NCI-H1417 (cell line): ENCODE results near the gene DAP.

Source experiments
- DNase-seq, 3 experiments: peaks; one replicate each; lab custom pipeline; 2025; lab: John Stamatoyannopoulos, UW

DAP gene

GRCh38 chr5:10760921-10761184, 181 bp downstream of the DAP start:
- no peak for DNase-seq

- peak; percentile 59 to 87 (median 84) for DNase-seq
These were observed 726 bp downstream of the DAP start for GRCh38 chr5:10760096-10760920.

- no peak for DNase-seq
These were observed 1.9 kb downstream of the DAP start for GRCh38 chr5:10759111-10759510.

- DNase-seq, result no peak
These were observed 3.0 kb downstream of the DAP start for GRCh38 chr5:10757922-10758555.

GRCh38 chr5:10757043-10757442, 4.0 kb downstream of the DAP start:
- DNase-seq, result peak in 1 of 3 experiments; percentile 28

- DNase-seq, result no peak
These were observed 4.5 kb downstream of the DAP start for GRCh38 chr5:10756549-10756948.

GRCh38 chr5:10753178-10753577, 7.9 kb downstream of the DAP start:
- DNase-seq, result no peak

- DNase-seq, result no peak
These were observed 8.6 kb downstream of the DAP start for GRCh38 chr5:10752451-10752850.

GRCh38 chr5:10750909-10751308, 10.1 kb downstream of the DAP start:
- DNase-seq, result no peak

- no peak for DNase-seq
These were observed 13.1 kb downstream of the DAP start for GRCh38 chr5:10747678-10748622.

- no peak for DNase-seq
These were observed 14.3 kb downstream of the DAP start for GRCh38 chr5:10746711-10747110.

- DNase-seq, result no peak
These were observed 15.9 kb downstream of the DAP start for GRCh38 chr5:10745133-10745532.

GRCh38 chr5:10744681-10745080, 16.4 kb downstream of the DAP start:
- DNase-seq, result no peak

- DNase-seq, result no peak
These were observed 17.1 kb downstream of the DAP start for GRCh38 chr5:10743951-10744350.

- no peak for DNase-seq
These were observed 17.5 kb downstream of the DAP start for GRCh38 chr5:10743526-10743925.

- DNase-seq, result no peak
These were observed 19.4 kb downstream of the DAP start for GRCh38 chr5:10741661-10742060.

GRCh38 chr5:10740384-10740783, 20.6 kb downstream of the DAP start:
- DNase-seq, result no peak

- no peak for DNase-seq
These were observed 23.2 kb downstream of the DAP start for GRCh38 chr5:10737880-10738279.

GRCh38 chr5:10736808-10737207, 24.2 kb downstream of the DAP start:
- DNase-seq, result no peak

GRCh38 chr5:10736354-10736753, 24.7 kb downstream of the DAP start:
- DNase-seq, result no peak

- no peak for DNase-seq
These were observed 25.3 kb downstream of the DAP start for GRCh38 chr5:10735569-10736276.
